Regular cardiac myocyte (primary cell): ENCODE data around the gene SLC18A2. TPM values are rescaled to one million over a fixed set of nuclear protein-coding genes. Genes with fewer than 3 reads are reported as not detected.

Experiments
- total RNA-seq: library from RNA; depleted of rRNA; stranded (reverse); fragments of >200 nt; gene quantifications from 2 replicates; pipeline ENCODE4 v1.2.3, GENCODE V29; 2014

Gene SLC18A2
- not detected in 2 replicates for total RNA-seq

GRCh38 chr10:117240621-117241529 lies at the start of gene SLC18A2:
Gene SLC18A2 (plus strand): TSS chr10:117241114. CDS start chr10:117241694, 580 bp downstream.

GRCh38 chr10:117197189-117197588 lies 43.7 kb upstream of the SLC18A2 start, which contains the start of gene KCNK18:
Gene KCNK18 (plus strand): TSS chr10:117197489. CDS start chr10:117197489, 0 bp downstream.

Other genes with a start within 250 kb of the SLC18A2 start
- 1.2 and 2.5 TPM in 2 replicates for gene SHTN1, start 235.9 kb upstream of the SLC18A2 start, total RNA-seq
- not detected in 2 replicates for gene VAX1, start 102.8 kb upstream of the SLC18A2 start, total RNA-seq
- gene KCNK18, start 43.6 kb upstream of the SLC18A2 start, total RNA-seq: not detected in 2 replicates
- 13.5 and 18.2 TPM in 2 replicates for gene PDZD8, start 134.3 kb downstream of the SLC18A2 start, total RNA-seq